ENCODE measurements around the gene UNC79.

Gene UNC79

GRCh38 chr14:93713726-93714405, 283.1 kb downstream of the UNC79 start:
- no peak for DNase-seq (ENCODE audit: low read depth)
- TF ChIP-seq, protein P1, sequence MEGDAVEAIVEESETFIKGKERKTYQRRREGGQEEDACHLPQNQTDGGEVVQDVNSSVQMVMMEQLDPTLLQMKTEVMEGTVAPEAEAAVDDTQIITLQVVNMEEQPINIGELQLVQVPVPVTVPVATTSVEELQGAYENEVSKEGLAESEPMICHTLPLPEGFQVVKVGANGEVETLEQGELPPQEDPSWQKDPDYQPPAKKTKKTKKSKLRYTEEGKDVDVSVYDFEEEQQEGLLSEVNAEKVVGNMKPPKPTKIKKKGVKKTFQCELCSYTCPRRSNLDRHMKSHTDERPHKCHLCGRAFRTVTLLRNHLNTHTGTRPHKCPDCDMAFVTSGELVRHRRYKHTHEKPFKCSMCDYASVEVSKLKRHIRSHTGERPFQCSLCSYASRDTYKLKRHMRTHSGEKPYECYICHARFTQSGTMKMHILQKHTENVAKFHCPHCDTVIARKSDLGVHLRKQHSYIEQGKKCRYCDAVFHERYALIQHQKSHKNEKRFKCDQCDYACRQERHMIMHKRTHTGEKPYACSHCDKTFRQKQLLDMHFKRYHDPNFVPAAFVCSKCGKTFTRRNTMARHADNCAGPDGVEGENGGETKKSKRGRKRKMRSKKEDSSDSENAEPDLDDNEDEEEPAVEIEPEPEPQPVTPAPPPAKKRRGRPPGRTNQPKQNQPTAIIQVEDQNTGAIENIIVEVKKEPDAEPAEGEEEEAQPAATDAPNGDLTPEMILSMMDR (IDR thresholded peaks at IDR 0.05; ENCODE audit: low read length, missing control alignments), result no peak
- H3K4me3 ChIP-seq (replicated peaks; ENCODE audit: low read depth, low read length), result no peak overlapping the region

- DNase-seq (ENCODE audit: low read depth), result no peak
- H3K4me3 ChIP-seq (replicated peaks; ENCODE audit: low read depth, low read length), result no peak overlapping the region
- TF ChIP-seq, protein P1 (IDR thresholded peaks at IDR 0.05; ENCODE audit: low read length, missing control alignments), result no peak
Observed at GRCh38 chr14:93714605-93715004, 283.9 kb downstream of the UNC79 start.

GRCh38 chr14:93715279-93715927, 284.7 kb downstream of the UNC79 start:
- no peak for DNase-seq (ENCODE audit: low read depth)
- no peak overlapping the region for H3K4me3 ChIP-seq (replicated peaks; ENCODE audit: low read depth, low read length)
- TF ChIP-seq, protein P1 (IDR thresholded peaks at IDR 0.05; ENCODE audit: low read length, missing control alignments), result no peak

- H3K4me3 ChIP-seq (replicated peaks; ENCODE audit: low read depth, low read length), result no peak overlapping the region
- DNase-seq (ENCODE audit: low read depth), result no peak
- TF ChIP-seq, protein P1 (IDR thresholded peaks at IDR 0.05; ENCODE audit: low read length, missing control alignments), result no peak
Observed at GRCh38 chr14:93716002-93716745, 285.4 kb downstream of the UNC79 start.

- no peak overlapping the region for H3K4me3 ChIP-seq (replicated peaks; ENCODE audit: low read depth, low read length)
- TF ChIP-seq, protein P1 (IDR thresholded peaks at IDR 0.05; ENCODE audit: low read length, missing control alignments), result no peak
- no peak for DNase-seq (ENCODE audit: low read depth)
Observed at GRCh38 chr14:93716746-93717667, 286.3 kb downstream of the UNC79 start.

- no peak for DNase-seq (ENCODE audit: low read depth)
- TF ChIP-seq, protein P1 (IDR thresholded peaks at IDR 0.05; ENCODE audit: low read length, missing control alignments), result no peak
- H3K4me3 ChIP-seq (replicated peaks; ENCODE audit: low read depth, low read length), result no peak overlapping the region
Observed at GRCh38 chr14:93717668-93718320, 287.1 kb downstream of the UNC79 start.
